ENCODE results near the gene HOXA7. TPM values are rescaled to one million over a fixed set of nuclear protein-coding genes. Genes with fewer than 3 reads are reported as not detected.

HOXA7 gene
- total RNA-seq, 4 donors from 2014 or later, result 3.3 to 11.8 (median 5.7) TPM

GRCh38 chr7:27110186-27111031 lies 46.1 kb downstream of the HOXA7 start:
- H3K9me3 ChIP-seq, result no peaks in the 10 kb centered on the region
- peak in 2 of 3 donors; percentile 78 to 82 for DNase-seq
- H3K27ac ChIP-seq, result peak overlapping the region; percentile 46 to 93 (median 74)
- H3K4me1 ChIP-seq, result peaks cover 0 to 48% (median 0%) of the 10 kb centered on the region in 4 donors
- H3K4me3 ChIP-seq, result peak overlapping the region in 2 of 4 donors; percentile 24 to 35
- H3K27me3 ChIP-seq, result no peaks in the 10 kb centered on the region
- TF ChIP-seq, protein P1, sequence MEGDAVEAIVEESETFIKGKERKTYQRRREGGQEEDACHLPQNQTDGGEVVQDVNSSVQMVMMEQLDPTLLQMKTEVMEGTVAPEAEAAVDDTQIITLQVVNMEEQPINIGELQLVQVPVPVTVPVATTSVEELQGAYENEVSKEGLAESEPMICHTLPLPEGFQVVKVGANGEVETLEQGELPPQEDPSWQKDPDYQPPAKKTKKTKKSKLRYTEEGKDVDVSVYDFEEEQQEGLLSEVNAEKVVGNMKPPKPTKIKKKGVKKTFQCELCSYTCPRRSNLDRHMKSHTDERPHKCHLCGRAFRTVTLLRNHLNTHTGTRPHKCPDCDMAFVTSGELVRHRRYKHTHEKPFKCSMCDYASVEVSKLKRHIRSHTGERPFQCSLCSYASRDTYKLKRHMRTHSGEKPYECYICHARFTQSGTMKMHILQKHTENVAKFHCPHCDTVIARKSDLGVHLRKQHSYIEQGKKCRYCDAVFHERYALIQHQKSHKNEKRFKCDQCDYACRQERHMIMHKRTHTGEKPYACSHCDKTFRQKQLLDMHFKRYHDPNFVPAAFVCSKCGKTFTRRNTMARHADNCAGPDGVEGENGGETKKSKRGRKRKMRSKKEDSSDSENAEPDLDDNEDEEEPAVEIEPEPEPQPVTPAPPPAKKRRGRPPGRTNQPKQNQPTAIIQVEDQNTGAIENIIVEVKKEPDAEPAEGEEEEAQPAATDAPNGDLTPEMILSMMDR (IDR thresholded peaks at IDR 0.05), result no peak
- no peak for TF ChIP-seq POLR2A (IDR thresholded peaks at IDR 0.05)
- no peaks in the 10 kb centered on the region for H3K36me3 ChIP-seq

DNA sequence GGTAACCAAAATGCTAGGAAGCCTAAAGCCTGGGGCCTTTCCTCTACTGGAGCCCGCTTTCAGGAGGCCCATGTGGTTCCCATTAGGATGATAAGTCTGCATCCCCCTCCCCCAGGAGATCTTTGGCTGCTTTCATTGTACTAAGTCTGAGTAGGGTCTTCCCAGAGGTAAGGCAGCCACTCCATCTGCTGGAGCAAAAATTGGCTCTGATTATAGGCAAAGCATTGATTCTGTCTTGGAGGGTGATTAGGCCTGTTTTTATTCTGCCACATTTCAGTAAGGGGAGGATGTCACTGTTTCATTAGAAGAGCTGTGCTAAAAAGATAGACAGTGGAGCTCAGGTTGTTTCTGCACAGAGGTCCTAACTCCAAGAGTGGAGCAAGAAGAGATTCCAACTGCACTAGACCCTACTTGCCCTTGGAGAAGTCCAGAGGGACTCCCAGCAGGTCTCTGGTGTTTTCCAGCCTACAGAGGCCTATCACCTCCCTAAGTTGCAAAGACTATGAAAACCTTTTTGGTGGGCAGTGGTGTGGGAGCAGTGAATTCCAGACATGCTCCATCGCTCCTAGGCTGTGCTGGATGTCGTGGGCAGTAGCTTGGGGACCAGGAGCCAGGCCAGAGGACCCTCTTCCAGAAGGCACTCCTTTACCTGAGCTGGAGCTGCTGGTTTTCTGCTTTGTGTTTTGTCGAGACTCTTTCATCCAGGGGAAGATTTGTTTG lies 46.8 kb downstream of the HOXA7 start:
- Histone ChIP-seq H3K27me3 (no peaks in the 10 kb centered on the region), H3K9me3 (no peaks in the 10 kb centered on the region), H3K27ac (peak overlapping the region; percentile 58 to 93 (median 82)), H3K4me3 (peak overlapping the region in 1 of 4 donors; percentile 24), H3K36me3 (no peaks in the 10 kb centered on the region), H3K4me1 (peaks cover 0 to 41% (median 0%) of the 10 kb centered on the region in 4 donors)
- TF ChIP-seq, protein P1 (IDR thresholded peaks at IDR 0.05), result no peak
- no peak for TF ChIP-seq POLR2A (IDR thresholded peaks at IDR 0.05)
- no peak for DNase-seq

DNA sequence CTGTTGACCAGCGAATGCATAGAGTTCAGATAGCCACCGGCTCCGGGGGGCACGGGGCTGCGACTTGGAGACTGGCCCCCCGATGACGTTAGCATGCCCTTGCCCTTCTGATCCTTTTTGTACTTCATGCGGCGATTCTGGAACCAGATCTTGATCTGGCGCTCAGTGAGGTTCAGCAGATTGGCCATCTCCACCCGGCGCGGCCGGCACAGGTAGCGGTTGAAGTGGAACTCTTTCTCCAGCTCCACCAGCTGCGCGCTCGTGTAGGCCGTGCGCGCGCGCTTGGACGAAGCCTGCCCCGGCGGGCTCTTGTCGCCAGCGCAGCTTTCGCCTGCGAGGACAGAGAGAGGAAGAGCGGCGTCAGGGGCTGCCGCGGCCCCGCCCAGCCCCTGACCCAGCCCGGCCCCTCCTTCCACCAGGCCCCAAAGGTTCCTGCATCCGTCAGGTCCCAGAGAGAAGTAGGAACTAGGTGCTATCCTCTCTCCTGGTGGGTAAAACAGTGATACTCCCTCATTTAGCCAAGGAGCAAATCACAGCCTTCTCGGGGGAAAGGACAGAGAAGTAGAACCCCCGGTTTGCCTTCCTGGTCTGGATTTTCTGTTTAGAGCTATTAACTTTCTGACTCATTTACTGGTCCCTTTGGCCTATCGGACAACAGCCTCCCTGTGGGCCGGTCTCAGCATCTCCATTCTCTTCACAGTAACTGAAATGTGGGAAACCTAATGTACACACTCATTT lies 47.9 kb downstream of the HOXA7 start:
- Histone ChIP-seq H3K4me1 (peaks cover 0 to 41% (median 0%) of the 10 kb centered on the region in 4 donors), H3K27me3 (no peaks in the 10 kb centered on the region), H3K4me3 (peak overlapping the region in 3 of 4 donors; percentile 21 to 50 (median 39)), H3K27ac (peak overlapping the region; percentile 58 to 93 (median 82)), H3K36me3 (no peaks in the 10 kb centered on the region), H3K9me3 (no peaks in the 10 kb centered on the region)
- TF ChIP-seq, protein P1 (IDR thresholded peaks at IDR 0.05), result peak in 1 of 6 experiments; percentile 5
- TF ChIP-seq POLR2A (IDR thresholded peaks at IDR 0.05), result peak in 1 of 2 donors; percentile 50
- peak in 1 of 3 donors; percentile 77 for DNase-seq

DNA sequence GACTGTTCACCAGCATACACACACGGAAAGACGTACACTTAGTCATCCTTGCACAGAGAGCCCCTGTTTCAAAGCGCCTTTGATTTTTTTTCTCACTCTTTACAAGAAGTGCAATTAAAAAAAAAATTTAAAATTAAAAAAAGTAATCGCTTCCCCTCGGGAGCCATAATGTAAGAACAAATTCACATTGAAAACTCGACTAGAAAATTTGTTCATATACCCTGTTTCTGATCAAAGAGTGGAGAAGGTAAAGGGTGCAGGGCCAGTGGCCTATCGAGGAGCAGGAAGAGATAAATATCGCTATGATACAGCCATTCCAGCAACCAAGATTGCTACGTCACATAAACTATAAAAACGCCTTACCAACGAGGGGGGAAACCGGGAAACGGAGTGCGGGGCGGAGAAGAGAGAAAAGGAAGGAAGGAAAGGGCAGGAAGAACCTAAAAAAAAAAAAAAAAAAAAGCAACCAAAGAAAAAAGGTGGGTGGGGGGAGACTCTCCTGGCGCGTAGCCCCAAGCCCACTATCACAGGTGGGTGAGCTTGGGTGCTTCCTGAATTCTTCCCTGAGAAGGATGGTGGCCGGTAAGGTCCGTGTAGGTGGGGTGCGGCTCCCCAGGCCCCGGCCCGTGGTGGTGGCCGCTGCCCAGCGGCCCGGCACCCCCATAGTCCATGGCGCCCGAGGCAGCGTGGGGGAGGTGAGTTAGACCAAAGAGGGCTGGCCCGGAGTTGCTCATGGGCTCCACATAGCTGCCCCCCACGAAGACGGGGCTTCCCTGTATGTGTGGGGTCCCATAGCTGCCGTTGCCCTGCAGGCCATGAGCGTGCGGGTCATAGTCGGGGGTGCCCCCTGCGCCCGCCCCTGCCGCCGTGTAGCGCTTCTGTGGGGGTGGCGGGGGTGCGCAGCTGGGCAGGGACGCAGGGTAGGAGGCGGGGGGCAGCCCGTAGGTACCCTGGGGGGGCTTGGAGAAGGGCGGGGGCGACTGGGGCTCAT lies 48.8 kb downstream of the HOXA7 start:
- Histone ChIP-seq H3K4me1 (peaks cover 0 to 35% (median 0%) of the 10 kb centered on the region in 4 donors), H3K27ac (peak overlapping the region; percentile 58 to 93 (median 82)), H3K4me3 (peak overlapping the region in 3 of 4 donors; percentile 21 to 50 (median 41)), H3K9me3 (no peaks in the 10 kb centered on the region), H3K27me3 (no peaks in the 10 kb centered on the region), H3K36me3 (no peaks in the 10 kb centered on the region)
- peak in 1 of 3 donors; percentile 59 for DNase-seq
- TF ChIP-seq, protein P1 (IDR thresholded peaks at IDR 0.05), result no peak
- no peak for TF ChIP-seq POLR2A (IDR thresholded peaks at IDR 0.05)

Data from Peyer's patch (tissue), 4 donors.